Stimulated activated effector memory CD8-positive, alpha-beta T cell treated with anti-CD3 and anti-CD28 coated beads, Interleukin-12 subunit alpha, Interleukin-12 subunit beta, amount 100 ng/mL, for 72 hours (primary cell): ENCODE results near the gene PRIMPOL.
A peak's percentile ranks its signal among the peaks of the same experiment; 100 is the strongest.
"Not testable (repeated sequence)": the region's sequence is repeated elsewhere in the genome, so short reads cannot be mapped to it uniquely, and the experiment has no call there.

ENCODE experiments used
- ATAC-seq: fragments of 150-1000 bp; cut with Tn5 transposase; 2 replicates; pipeline ENCODE4 v1.10.0; 2021
- DNase-seq, 2 donors: peaks; one replicate each; pipeline ENCODE4 v3.0.0; 2021 to 2022; ENCODE audit warnings: low spot score in 2 of 2
- H3K27ac Mint-ChIP-seq: one replicate; pipeline ENCODE4 v1.8.0; 2022; ENCODE audit warnings: mild to moderate bottlenecking, mixed read lengths
- H3K36me3 Mint-ChIP-seq: one replicate; pipeline ENCODE4 v1.8.0; 2022; ENCODE audit warnings: mild to moderate bottlenecking, mixed read lengths
- H3K4me1 Mint-ChIP-seq: one replicate; pipeline ENCODE4 v1.8.0; 2022; ENCODE audit warnings: mixed read lengths
- H3K4me3 Mint-ChIP-seq: one replicate; pipeline ENCODE4 v1.8.0; 2022; ENCODE audit warnings: mild to moderate bottlenecking, mixed read lengths
- H3K9me3 Mint-ChIP-seq: one replicate; pipeline ENCODE4 v1.8.0; 2022; ENCODE audit warnings: mixed read lengths

Gene PRIMPOL

DNA sequence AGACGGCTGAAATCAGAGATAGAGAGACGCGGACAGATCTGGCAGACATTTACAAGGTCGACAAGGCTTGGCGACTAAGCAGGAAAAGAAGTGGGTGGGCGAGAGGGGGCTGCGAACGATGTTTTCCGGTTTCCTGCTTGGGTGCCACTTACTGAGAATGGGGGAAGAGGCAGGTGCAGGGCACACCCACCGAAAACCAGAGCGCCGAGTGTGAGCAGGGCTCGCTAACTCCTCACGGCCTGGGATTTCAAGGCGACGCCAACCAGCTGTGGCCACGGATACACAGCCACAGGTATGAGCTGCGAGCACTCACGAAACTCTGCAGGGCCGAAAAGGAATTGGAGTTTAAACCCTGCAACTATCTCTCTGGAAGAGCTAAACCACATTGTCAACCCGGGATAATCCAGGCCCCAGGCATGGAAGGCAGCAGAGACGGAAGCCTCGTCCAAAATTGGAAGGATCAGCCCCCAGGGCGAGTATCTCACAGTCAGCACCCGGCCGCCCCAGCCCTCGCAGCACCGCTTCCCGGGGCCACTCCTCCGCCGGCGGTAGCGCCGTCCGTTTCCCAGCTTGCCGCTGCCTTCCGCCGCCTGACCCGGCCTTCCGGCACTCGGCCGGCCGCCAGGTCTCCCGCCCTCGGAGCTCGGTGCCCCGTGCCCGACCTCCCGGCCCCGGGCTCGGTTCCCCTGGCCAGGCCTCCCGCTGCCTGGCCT lies 1.1 kb upstream of the PRIMPOL start:
- Mint-ChIP-seq H3K4me3 (peak overlapping the region; percentile 98), H3K27ac (peak overlapping the region; percentile 98), H3K9me3 (no peaks in the 10 kb centered on the region), H3K4me1 (peaks cover 64% of the 10 kb centered on the region), H3K36me3 (peaks cover 65% of the 10 kb centered on the region)
- ATAC-seq (peak; percentile 38), DNase-seq (peak; percentile 39 to 69)

DNA sequence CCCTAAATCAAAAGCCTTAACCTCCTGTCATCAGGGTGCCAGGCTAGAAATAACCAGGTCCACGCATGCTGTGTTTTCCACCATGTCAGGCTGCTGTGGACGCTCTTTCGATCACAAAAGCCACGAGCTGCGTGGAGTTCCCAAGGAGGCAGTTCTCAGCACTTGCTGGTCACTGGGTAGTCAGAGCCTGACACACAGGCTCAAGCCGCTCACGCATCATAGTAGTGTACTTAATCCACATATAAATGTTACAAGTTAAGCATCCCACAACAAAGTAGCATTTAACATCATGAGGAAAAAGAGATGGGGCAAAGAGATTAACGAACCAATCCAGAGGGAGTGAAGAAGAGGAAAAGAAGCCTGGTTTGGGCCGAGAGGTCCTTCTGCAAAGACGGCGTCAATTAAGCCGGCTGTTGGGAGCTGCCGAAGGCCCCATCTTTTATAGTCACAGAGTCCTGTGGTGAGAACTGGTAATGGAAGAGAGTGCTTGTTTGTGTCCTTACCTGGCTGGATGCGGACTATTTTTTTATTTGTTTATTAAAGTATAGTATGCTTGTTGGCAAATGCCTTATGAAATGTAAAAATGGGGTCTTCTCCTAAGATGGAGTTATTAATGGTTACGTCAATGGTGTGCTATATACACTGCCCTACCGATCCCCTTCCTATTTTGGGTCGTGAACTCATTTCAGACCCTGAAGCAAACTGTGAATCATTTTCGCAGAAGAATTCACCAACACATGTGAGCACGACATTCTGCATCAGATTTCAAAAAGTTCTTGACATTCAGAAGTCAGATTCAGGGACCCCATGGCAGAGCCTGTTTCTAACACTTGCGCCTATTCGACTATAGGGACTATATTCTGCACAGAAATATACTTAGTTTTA lies 675 bp downstream of the PRIMPOL start:
- Mint-ChIP-seq H3K4me3 (peak overlapping the region; percentile 98), H3K27ac (peak overlapping the region; percentile 98), H3K4me1 (peaks cover 54% of the 10 kb centered on the region), H3K36me3 (peaks cover 47% of the 10 kb centered on the region), H3K9me3 (no peaks in the 10 kb centered on the region)
- ATAC-seq, result peak; percentile 31
- peak in 1 of 2 donors; percentile 59 for DNase-seq

DNA sequence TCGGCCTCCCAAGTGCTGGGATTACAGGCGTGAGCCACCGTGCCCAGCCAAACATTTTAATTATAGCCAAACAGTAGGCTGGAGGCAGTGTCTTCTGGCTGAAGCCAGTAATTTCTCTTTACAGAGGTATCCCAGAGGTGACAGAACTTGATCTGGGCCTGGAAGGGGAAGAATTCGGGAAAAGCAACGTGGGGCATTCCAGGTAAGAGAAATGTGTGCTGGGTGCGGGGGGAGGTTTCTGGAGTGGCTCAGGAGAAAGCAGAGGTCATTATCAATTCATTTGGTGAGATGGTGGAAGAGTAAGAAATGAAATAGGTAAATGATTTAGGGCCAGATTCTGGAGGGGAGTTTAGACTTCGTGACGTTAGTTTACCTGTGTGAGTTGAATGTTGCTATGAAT lies 2.4 kb downstream of the PRIMPOL start:
- H3K9me3 Mint-ChIP-seq, result no peaks in the 10 kb centered on the region
- no peak for ATAC-seq
- peak overlapping the region; percentile 66 for H3K27ac Mint-ChIP-seq

DNA sequence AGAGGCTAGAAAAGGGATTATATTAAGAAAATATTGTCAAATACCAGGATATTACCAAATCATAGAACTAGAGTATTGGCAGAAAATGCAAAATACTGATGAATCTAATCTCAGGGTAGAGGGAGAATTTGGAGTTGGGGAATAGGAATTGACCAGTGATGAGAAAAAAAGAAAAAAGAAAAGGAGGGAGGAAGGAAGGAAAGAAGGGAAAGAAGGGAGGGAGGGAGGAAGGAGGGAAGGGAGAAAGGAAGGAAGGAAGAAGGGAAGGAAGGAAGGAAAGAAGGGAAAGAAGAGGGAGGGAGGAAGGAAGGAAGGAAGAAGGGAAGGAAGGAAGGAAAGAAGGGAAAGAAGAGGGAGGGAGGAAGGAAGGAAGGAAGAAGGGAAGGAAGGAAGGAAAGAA lies 3.1 kb downstream of the PRIMPOL start:
- Mint-ChIP-seq H3K27ac (peak overlapping the region; percentile 66), H3K36me3 (peaks cover 34% of the 10 kb centered on the region), H3K4me1 (peaks cover 33% of the 10 kb centered on the region)
- not testable (repeated sequence) for H3K4me3 Mint-ChIP-seq, H3K9me3 Mint-ChIP-seq, DNase-seq, ATAC-seq

More for the DNA sequence above, 2.4 kb downstream of the PRIMPOL start:
- peaks cover 41% of the 10 kb centered on the region for H3K4me1 Mint-ChIP-seq
- H3K4me3 Mint-ChIP-seq, result no peak overlapping the region
- no peak for DNase-seq
- H3K36me3 Mint-ChIP-seq, result peaks cover 34% of the 10 kb centered on the region

DNA sequence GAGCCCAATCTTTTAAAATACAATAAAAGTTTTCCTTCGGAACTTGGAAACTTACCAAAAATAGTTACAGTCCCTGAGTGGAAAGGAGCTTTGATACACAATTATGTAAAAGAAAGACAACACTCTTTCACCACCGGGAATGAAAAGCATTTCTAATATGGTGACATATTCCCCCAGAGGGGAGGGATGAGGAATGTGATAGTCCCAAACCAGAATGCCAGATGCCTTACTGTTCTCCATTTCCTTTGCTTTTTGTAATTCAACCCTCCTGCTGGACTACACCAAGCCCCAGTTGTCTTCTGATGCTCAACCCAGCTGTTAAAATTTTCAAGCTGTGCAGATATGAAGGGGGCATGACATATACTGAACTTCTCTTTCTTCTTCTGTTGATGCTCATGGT lies 4.1 kb downstream of the PRIMPOL start:
- H3K4me1 Mint-ChIP-seq, result peaks cover 25% of the 10 kb centered on the region
- peaks cover 32% of the 10 kb centered on the region for H3K36me3 Mint-ChIP-seq
- DNase-seq (no peak), ATAC-seq (no peak)
- H3K4me3 Mint-ChIP-seq, result no peak overlapping the region
- no peak overlapping the region for H3K27ac Mint-ChIP-seq
- H3K9me3 Mint-ChIP-seq, result no peaks in the 10 kb centered on the region

DNA sequence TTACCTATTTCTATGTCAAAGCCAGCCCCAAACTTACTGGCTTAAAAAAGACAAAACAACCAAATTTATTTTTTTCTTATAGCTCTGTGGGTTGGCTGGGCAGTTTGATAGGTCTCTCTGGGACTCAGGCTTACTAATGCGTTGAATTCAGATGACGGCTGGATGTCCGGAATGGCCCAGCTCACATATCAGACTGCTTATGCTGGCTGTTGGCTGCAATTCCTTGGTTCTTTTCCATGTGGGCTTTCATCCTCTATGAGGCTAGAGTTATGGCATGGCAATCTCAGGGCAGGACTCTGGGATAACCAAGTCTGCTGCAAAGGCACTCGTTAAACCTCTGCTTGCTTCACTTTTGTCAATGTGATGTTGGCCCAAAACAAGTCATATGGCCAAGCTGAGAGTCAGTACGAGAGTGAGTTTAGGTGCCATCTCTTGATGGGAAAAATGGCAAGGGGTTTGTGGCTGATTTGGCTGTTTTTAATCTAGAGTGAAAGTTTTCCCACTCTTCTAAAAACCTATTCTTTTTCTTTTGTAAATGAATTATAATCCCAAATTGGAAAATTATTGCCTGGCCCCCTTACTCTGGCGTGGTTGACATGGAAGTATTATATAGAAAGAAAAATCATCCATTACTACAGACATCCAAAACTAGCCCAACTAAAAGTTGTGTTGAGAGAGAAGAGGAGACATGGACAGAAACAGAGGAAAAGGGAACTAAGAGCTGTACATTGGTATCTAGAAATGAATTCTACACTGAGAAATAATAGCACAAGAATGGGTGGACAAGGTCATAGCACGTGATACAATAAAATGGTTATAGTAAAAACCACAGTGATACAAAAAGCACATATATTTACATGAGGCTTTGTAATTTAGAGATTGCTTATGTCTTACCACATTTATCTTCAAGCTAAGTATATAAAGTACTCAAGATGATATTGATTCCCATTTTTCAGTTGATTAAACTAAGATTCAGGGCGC lies 6.6 kb downstream of the PRIMPOL start:
- Mint-ChIP-seq H3K4me3 (no peak overlapping the region), H3K9me3 (no peaks in the 10 kb centered on the region), H3K27ac (no peak overlapping the region), H3K36me3 (peaks cover 38% of the 10 kb centered on the region), H3K4me1 (peaks cover 14% of the 10 kb centered on the region)
- DNase-seq (no peak), ATAC-seq (no peak)

DNA sequence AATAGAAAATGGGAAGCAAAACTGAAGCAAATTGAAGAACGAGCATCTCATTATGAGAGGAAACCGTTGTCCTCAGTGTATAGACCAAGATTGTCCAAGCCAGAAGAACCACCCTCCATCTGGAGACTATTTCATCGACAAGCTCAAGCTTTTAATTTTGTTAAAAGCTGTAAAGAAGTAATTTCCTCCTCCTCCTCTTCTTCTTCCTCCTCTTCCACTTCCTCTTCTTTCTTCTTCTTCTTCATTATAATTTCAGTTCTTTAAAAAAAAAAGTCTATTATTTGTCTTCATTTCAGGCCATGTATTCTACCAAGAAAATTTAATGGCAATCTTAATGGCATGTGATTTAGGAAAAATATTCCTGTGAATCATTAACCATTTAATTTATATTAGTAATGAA lies 7.6 kb downstream of the PRIMPOL start:
- no peak for ATAC-seq
- Mint-ChIP-seq H3K4me1 (peaks cover 8% of the 10 kb centered on the region), H3K27ac (no peak overlapping the region), H3K4me3 (no peak overlapping the region), H3K9me3 (no peaks in the 10 kb centered on the region), H3K36me3 (peaks cover 43% of the 10 kb centered on the region)
- DNase-seq, result no peak

DNA sequence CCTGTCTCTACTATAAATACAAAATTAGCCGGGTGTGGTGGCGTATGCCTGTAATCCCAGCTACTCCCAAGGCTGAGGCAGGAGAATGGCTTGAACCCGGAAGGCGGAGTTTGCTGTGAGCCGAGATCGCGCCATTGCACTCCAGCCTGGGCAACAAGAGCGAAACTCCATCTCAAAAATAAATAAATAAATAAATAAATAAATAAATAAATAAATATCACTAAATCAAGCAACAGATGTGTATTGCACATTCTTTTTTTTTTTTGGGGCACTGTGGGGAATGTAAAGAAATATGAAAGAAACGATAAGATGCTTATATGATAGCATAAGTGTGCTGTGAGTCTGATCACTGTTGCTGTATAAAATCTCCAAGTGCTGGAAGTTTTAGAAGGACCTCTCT lies 8.3 kb downstream of the PRIMPOL start:
- not testable (repeated sequence) for DNase-seq

DNA sequence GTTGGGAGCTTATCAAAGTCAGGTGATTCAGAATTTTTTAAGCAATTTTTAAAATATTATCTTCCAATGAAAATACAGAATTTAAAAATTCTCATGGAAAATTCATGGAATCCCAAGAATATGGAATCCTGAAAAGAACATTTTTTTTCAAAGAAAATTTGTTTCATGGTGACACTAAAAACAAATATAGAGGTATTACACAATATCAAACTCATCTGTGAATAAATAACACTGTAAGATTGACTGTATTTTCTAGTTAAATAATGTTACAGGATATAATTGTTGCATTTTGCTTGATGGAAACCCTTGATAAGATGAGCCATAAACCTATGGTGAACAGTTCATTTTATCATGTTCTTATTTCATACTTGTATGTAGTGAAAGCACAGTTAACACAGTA lies 11.4 kb downstream of the PRIMPOL start:
- ATAC-seq, result no peak
- Mint-ChIP-seq H3K4me3 (no peak overlapping the region), H3K4me1 (no peaks in the 10 kb centered on the region), H3K27ac (no peak overlapping the region), H3K9me3 (no peaks in the 10 kb centered on the region), H3K36me3 (peaks cover 44% of the 10 kb centered on the region)
- DNase-seq, result no peak

More for the DNA sequence above, 8.3 kb downstream of the PRIMPOL start:
- not testable (repeated sequence) for H3K4me1 Mint-ChIP-seq, H3K27ac Mint-ChIP-seq, H3K4me3 Mint-ChIP-seq, ATAC-seq, H3K9me3 Mint-ChIP-seq
- H3K36me3 Mint-ChIP-seq, result peaks cover 43% of the 10 kb centered on the region

DNA sequence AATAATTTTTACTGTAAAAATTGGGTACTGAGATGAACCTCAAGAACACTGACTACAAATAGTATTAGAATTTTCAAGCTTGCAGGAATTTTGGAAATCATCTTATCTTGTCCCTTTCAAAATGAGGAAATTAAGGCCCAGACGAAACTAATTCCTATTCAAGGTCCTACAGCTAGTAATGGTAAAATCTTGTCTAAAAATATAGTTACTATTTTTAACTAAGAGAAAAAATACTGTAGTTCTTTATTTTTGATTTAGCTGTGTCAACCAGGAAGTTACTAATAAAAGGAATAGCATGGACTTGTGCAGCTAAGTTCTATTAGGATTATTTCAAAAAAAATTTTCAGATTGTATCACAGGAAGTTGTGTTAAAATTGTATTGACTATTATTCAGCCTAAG lies 12.7 kb downstream of the PRIMPOL start:
- no peaks in the 10 kb centered on the region for H3K9me3 Mint-ChIP-seq
- H3K36me3 Mint-ChIP-seq, result peaks cover 41% of the 10 kb centered on the region
- ATAC-seq (no peak), DNase-seq (no peak)
- H3K27ac Mint-ChIP-seq, result no peak overlapping the region
- no peaks in the 10 kb centered on the region for H3K4me1 Mint-ChIP-seq
- H3K4me3 Mint-ChIP-seq, result no peak overlapping the region

DNA sequence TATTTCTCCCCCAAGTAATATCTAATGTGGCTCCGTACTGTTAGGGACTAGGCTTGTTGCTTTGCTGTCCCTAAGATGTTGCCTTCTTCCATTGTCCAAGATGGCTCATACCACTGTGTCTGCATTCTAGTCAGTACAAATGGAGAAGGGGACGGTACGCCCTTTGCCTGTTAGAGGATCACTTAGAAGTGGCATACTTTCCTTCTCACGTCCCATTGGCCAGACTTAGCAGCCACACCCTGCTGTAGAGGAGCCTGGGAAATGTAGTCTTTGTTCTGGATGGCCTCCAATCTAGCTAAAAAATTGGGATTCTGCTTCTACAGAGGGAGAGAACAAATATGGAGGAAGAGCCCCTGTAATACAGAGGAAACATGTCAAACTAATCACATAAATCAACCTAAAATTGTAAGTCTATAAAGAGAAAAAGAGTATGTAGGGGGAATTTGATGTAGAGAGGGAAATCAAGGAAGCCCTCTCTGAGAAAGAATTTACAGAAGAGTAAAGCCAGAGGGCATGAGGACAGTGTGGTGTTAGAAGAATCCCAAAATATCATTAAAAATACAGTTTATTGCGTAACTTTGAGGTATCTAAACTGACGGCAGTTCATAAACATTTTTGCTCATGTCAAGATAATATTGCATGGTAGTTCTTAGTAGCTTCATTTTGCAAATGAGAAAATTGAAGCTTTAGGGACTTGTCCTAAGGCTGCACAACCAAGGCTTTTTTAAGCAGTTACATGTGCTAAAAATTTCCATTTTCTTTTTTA lies 15.1 kb downstream of the PRIMPOL start:
- H3K27ac Mint-ChIP-seq, result no peak overlapping the region
- peaks cover 31% of the 10 kb centered on the region for H3K36me3 Mint-ChIP-seq
- peaks cover 20% of the 10 kb centered on the region for H3K4me1 Mint-ChIP-seq
- ATAC-seq (peak; percentile 48), DNase-seq (no peak)
- no peak overlapping the region for H3K4me3 Mint-ChIP-seq
- no peaks in the 10 kb centered on the region for H3K9me3 Mint-ChIP-seq

DNA sequence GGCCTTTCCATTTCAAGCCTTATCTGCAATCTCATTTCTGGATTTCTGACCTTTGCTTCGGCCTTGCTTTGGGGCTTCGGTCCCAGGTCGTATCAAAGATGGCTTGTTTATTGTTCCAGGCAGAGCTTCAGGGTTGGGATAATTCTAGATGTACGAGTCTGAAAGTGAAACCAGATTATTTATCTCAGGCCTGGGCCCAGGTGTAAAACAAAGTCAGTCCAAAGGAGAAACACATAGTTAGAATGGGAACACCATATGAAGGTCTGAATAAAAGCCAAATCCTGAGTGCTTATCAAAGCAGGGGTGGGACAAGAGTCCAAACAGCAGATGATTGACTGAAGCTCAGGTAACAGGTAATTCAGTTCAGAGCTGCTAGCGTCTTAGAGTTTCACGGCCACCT lies 17.1 kb downstream of the PRIMPOL start:
- no peak overlapping the region for H3K27ac Mint-ChIP-seq
- H3K4me1 Mint-ChIP-seq, result peaks cover 25% of the 10 kb centered on the region

DNA sequence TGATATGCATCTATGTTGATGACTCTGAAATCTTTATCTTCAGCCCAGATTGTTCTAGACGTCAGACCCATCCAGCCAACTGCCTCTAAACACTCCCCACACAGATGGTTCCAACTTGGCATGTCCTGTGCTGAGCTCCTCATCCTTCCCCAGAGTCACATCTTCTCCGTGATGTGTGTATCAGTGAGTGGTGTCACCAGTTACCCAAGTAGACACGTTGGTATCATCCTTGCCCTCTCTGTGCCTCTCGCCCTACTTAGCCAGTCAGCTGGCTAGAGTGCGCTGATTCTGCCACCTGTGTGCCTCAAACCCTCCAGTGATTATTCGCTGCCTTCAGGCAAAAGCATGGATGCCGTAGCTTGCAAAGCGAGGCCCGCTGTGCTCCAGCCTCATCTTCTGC lies 18.6 kb downstream of the PRIMPOL start:
- Mint-ChIP-seq H3K9me3 (no peaks in the 10 kb centered on the region), H3K4me3 (no peak overlapping the region), H3K4me1 (peaks cover 25% of the 10 kb centered on the region), H3K36me3 (peaks cover 30% of the 10 kb centered on the region), H3K27ac (peak overlapping the region; percentile 80)
- ATAC-seq, result peak; percentile 47
- DNase-seq, result no peak

More for the DNA sequence above, 17.1 kb downstream of the PRIMPOL start:
- no peak for DNase-seq
- peaks cover 16% of the 10 kb centered on the region for H3K36me3 Mint-ChIP-seq
- no peak overlapping the region for H3K4me3 Mint-ChIP-seq
- no peaks in the 10 kb centered on the region for H3K9me3 Mint-ChIP-seq
- ATAC-seq, result no peak

DNA sequence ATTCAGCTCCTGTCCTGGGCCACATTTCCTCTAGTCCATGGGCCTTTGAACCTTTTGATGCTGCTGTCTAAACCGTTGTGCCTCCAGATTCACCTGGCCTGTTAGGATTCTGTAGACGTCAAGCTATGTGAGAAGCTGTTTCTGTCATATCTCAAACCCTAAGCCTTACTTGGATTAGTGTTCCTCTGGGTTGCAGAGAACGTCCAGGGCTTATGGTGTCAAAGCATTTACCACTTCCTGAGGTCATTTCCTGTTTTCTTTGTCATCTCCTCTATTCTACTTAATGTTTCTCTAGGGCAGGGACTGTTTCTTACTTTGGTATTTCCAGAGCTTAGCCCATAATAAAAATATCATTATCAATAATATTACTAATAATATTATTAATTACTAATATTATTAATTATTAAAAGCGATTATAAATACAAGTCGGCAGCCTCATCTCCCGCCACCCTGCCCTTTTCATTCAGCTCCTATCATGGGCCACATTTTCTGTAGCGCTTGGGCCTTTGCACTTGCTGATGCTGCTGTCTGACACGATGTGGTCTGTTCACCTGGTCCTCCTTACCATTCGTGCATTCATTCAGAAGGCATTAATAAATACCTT lies 19.1 kb downstream of the PRIMPOL start:
- no peak for DNase-seq
- peaks cover 25% of the 10 kb centered on the region for H3K4me1 Mint-ChIP-seq
- peak overlapping the region; percentile 80 for H3K27ac Mint-ChIP-seq
- H3K9me3 Mint-ChIP-seq, result no peaks in the 10 kb centered on the region
- no peak overlapping the region for H3K4me3 Mint-ChIP-seq
- peak; percentile 87 for ATAC-seq
- H3K36me3 Mint-ChIP-seq, result peaks cover 35% of the 10 kb centered on the region
